GM19238 (cell line): ENCODE data around the gene ATAD3C.
"Not testable (repeated sequence)": the region's sequence is repeated elsewhere in the genome, so short reads cannot be mapped to it uniquely, and the experiment has no call there.

Experiments
- DNase-seq: peaks from one replicate; pipeline ENCODE4 v3.0.0; 2011; ENCODE audit warnings: low spot score; ENCODE audit not compliant: insufficient read length

Gene ATAD3C

GRCh38 chr1:1442069-1442770 is 7.3 kb upstream of the ATAD3C start:
- DNase-seq, result no peak

- DNase-seq, result not testable (repeated sequence)
Measured at GRCh38 chr1:1446631-1447030, 2.9 kb upstream of the ATAD3C start.

- DNase-seq, result not testable (repeated sequence)
Measured at GRCh38 chr1:1450616-1451015, 1.1 kb downstream of the ATAD3C start.

GRCh38 chr1:1451696-1452364 is 2.3 kb downstream of the ATAD3C start:
- no peak for DNase-seq

- DNase-seq, result not testable (repeated sequence)
Measured at GRCh38 chr1:1452365-1452739, 2.9 kb downstream of the ATAD3C start.

GRCh38 chr1:1452882-1453281 is 3.4 kb downstream of the ATAD3C start:
- DNase-seq, result no peak

- DNase-seq, result not testable (repeated sequence)
Measured at GRCh38 chr1:1454286-1455056, 5.0 kb downstream of the ATAD3C start.

- DNase-seq, result no peak
Measured at GRCh38 chr1:1455366-1455884, 5.9 kb downstream of the ATAD3C start.

GRCh38 chr1:1455934-1456333 is 6.4 kb downstream of the ATAD3C start:
- DNase-seq, result not testable (repeated sequence)

- not testable (repeated sequence) for DNase-seq
Measured at GRCh38 chr1:1456683-1457255, 7.3 kb downstream of the ATAD3C start.

GRCh38 chr1:1459156-1459555 is 9.7 kb downstream of the ATAD3C start:
- not testable (repeated sequence) for DNase-seq

GRCh38 chr1:1459711-1460110 is 10.2 kb downstream of the ATAD3C start:
- not testable (repeated sequence) for DNase-seq

- no peak for DNase-seq
Measured at GRCh38 chr1:1460540-1461130, 11.1 kb downstream of the ATAD3C start.

GRCh38 chr1:1461721-1462317 is 12.3 kb downstream of the ATAD3C start:
- no peak for DNase-seq

GRCh38 chr1:1462318-1462966 is 13.0 kb downstream of the ATAD3C start:
- no peak for DNase-seq

GRCh38 chr1:1463312-1463711 is 13.8 kb downstream of the ATAD3C start:
- no peak for DNase-seq

GRCh38 chr1:1468196-1468985 is 18.9 kb downstream of the ATAD3C start:
- DNase-seq, result not testable (repeated sequence)

- no peak for DNase-seq
Measured at GRCh38 chr1:1470626-1471388, 21.3 kb downstream of the ATAD3C start.
